Measurements from ENCODE around the gene TNS3. TPM values are rescaled to one million over a fixed set of nuclear protein-coding genes. Genes with fewer than 3 reads are reported as not detected.
A peak's percentile ranks its signal among the peaks of the same experiment; 100 is the strongest.

TNS3 gene
- total and polyA plus RNA-seq, 2 of the 13 experiments (the other 11 are each of a cell fraction or from before 2014, with no cell fraction given), result 52.9 to 55.7 TPM

GRCh38 chr7:47596502-47597202 is 14.7 kb upstream of the TNS3 start (continued):
- TF ChIP-seq ZNF609 (CRISPR knock-in tag; IDR thresholded peaks at IDR 0.05; ENCODE audit: borderline replicate concordance) (0 out of 2 replicates have a peak, but pooled peaks have one; percentile 17), ZNF891 (CRISPR knock-in tag; IDR thresholded peaks at IDR 0.05) (0 out of 2 replicates have a peak, but pooled peaks have one; percentile 48), ZNF800 (CRISPR knock-in tag; IDR thresholded peaks at IDR 0.05) (no peak), ZNF614 (CRISPR knock-in tag; IDR thresholded peaks at IDR 0.05; ENCODE audit: borderline replicate concordance) (no peak), ZNF232 (CRISPR knock-in tag; IDR thresholded peaks at IDR 0.05; ENCODE audit: borderline replicate concordance) (no peak), SALL1 (CRISPR knock-in tag; IDR thresholded peaks at IDR 0.05) (0 out of 2 replicates have a peak, but pooled peaks have one; percentile 9), FOXA1 (IDR thresholded peaks at IDR 0.05) (no peak), FOXA1 (CRISPR knock-in tag; IDR thresholded peaks at IDR 0.05) (no peak), POLR2A (IDR thresholded peaks at IDR 0.05; ENCODE audit: insufficient read depth in 1 of 2, low read depth in 2 of 2, low read length in 2 of 2) (no peak), ZNF552 (CRISPR knock-in tag; IDR thresholded peaks at IDR 0.05; ENCODE audit: borderline replicate concordance) (no peak), STAG1 (CRISPR knock-in tag; IDR thresholded peaks at IDR 0.05) (peak; percentile 39; the same call in 1 of the 2 replicates), RAD21 (CRISPR knock-in tag; IDR thresholded peaks at IDR 0.05) (peak; percentile 17; the same call in 1 of the 2 replicates), THAP11 (CRISPR knock-in tag; IDR thresholded peaks at IDR 0.05) (no peak), ZFX (CRISPR knock-in tag; IDR thresholded peaks at IDR 0.05; ENCODE audit: low read depth) (peak; percentile 37; the same call in 1 of the 2 replicates), SNRNP70 (IDR thresholded peaks at IDR 0.05; ENCODE audit: low read depth, low read length) (no peak), IRF2 (CRISPR knock-in tag; IDR thresholded peaks at IDR 0.05) (peak; percentile 25; the same call in 1 of the 2 replicates), CTCF (CRISPR knock-in tag; IDR thresholded peaks at IDR 0.05) (peak; percentile 40), FOXK1 (CRISPR knock-in tag; IDR thresholded peaks at IDR 0.05; ENCODE audit: borderline replicate concordance, low read depth) (no peak), CBX1 (IDR thresholded peaks at IDR 0.05; ENCODE audit: low read depth) (no peak), GTF3A (CRISPR knock-in tag; conservative IDR thresholded peaks at IDR 0.05) (no peak)

All from HepG2 (cell line).